ENCODE data around the gene GJA3. TPM values are rescaled to one million over a fixed set of nuclear protein-coding genes. Genes with fewer than 3 reads are reported as not detected.
A peak's percentile ranks its signal among the peaks of the same experiment; 100 is the strongest.

GJA3 gene
- total and polyA plus RNA-seq, 9 of the 15 experiments (the other 6 are each of a cell fraction or from before 2014, with no cell fraction given): 0.03 to 0.13 (median 0.04) TPM; not detected in 4

DNA sequence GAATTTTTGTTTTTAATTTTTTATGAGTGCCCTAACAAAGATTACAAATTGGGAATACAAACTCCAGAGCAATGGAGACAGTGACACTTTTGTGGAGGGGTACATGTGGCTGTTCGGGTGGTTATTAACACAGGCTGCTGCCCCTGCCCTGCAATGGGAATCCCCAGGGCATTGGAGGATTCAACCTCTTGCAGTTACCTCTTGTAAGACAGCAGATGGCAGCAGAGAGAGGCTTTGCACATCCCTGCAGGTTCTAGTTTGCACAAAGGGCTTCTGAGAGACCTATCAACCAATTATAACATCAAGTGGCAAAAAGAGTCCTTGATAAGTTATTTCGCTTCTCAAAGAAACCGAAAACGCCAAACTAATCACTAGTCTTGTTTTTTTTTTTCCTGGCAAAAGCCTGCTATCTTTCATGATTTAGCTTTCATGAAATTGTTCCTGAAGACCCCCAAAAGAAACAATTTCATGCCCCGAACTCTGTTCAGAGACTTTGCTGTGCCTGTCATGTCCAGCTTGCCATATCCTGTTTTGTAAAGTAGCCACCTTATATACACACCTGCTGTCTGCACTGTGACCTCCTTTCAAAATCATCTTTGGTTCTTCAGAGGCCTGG lies 21.5 kb upstream of the GJA3 start (continued):
- TF ChIP-seq, protein P1, sequence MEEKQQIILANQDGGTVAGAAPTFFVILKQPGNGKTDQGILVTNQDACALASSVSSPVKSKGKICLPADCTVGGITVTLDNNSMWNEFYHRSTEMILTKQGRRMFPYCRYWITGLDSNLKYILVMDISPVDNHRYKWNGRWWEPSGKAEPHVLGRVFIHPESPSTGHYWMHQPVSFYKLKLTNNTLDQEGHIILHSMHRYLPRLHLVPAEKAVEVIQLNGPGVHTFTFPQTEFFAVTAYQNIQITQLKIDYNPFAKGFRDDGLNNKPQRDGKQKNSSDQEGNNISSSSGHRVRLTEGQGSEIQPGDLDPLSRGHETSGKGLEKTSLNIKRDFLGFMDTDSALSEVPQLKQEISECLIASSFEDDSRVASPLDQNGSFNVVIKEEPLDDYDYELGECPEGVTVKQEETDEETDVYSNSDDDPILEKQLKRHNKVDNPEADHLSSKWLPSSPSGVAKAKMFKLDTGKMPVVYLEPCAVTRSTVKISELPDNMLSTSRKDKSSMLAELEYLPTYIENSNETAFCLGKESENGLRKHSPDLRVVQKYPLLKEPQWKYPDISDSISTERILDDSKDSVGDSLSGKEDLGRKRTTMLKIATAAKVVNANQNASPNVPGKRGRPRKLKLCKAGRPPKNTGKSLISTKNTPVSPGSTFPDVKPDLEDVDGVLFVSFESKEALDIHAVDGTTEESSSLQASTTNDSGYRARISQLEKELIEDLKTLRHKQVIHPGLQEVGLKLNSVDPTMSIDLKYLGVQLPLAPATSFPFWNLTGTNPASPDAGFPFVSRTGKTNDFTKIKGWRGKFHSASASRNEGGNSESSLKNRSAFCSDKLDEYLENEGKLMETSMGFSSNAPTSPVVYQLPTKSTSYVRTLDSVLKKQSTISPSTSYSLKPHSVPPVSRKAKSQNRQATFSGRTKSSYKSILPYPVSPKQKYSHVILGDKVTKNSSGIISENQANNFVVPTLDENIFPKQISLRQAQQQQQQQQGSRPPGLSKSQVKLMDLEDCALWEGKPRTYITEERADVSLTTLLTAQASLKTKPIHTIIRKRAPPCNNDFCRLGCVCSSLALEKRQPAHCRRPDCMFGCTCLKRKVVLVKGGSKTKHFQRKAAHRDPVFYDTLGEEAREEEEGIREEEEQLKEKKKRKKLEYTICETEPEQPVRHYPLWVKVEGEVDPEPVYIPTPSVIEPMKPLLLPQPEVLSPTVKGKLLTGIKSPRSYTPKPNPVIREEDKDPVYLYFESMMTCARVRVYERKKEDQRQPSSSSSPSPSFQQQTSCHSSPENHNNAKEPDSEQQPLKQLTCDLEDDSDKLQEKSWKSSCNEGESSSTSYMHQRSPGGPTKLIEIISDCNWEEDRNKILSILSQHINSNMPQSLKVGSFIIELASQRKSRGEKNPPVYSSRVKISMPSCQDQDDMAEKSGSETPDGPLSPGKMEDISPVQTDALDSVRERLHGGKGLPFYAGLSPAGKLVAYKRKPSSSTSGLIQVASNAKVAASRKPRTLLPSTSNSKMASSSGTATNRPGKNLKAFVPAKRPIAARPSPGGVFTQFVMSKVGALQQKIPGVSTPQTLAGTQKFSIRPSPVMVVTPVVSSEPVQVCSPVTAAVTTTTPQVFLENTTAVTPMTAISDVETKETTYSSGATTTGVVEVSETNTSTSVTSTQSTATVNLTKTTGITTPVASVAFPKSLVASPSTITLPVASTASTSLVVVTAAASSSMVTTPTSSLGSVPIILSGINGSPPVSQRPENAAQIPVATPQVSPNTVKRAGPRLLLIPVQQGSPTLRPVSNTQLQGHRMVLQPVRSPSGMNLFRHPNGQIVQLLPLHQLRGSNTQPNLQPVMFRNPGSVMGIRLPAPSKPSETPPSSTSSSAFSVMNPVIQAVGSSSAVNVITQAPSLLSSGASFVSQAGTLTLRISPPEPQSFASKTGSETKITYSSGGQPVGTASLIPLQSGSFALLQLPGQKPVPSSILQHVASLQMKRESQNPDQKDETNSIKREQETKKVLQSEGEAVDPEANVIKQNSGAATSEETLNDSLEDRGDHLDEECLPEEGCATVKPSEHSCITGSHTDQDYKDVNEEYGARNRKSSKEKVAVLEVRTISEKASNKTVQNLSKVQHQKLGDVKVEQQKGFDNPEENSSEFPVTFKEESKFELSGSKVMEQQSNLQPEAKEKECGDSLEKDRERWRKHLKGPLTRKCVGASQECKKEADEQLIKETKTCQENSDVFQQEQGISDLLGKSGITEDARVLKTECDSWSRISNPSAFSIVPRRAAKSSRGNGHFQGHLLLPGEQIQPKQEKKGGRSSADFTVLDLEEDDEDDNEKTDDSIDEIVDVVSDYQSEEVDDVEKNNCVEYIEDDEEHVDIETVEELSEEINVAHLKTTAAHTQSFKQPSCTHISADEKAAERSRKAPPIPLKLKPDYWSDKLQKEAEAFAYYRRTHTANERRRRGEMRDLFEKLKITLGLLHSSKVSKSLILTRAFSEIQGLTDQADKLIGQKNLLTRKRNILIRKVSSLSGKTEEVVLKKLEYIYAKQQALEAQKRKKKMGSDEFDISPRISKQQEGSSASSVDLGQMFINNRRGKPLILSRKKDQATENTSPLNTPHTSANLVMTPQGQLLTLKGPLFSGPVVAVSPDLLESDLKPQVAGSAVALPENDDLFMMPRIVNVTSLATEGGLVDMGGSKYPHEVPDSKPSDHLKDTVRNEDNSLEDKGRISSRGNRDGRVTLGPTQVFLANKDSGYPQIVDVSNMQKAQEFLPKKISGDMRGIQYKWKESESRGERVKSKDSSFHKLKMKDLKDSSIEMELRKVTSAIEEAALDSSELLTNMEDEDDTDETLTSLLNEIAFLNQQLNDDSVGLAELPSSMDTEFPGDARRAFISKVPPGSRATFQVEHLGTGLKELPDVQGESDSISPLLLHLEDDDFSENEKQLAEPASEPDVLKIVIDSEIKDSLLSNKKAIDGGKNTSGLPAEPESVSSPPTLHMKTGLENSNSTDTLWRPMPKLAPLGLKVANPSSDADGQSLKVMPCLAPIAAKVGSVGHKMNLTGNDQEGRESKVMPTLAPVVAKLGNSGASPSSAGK (IDR thresholded peaks at IDR 0.05): no peak
- TF ChIP-seq, protein P2, sequence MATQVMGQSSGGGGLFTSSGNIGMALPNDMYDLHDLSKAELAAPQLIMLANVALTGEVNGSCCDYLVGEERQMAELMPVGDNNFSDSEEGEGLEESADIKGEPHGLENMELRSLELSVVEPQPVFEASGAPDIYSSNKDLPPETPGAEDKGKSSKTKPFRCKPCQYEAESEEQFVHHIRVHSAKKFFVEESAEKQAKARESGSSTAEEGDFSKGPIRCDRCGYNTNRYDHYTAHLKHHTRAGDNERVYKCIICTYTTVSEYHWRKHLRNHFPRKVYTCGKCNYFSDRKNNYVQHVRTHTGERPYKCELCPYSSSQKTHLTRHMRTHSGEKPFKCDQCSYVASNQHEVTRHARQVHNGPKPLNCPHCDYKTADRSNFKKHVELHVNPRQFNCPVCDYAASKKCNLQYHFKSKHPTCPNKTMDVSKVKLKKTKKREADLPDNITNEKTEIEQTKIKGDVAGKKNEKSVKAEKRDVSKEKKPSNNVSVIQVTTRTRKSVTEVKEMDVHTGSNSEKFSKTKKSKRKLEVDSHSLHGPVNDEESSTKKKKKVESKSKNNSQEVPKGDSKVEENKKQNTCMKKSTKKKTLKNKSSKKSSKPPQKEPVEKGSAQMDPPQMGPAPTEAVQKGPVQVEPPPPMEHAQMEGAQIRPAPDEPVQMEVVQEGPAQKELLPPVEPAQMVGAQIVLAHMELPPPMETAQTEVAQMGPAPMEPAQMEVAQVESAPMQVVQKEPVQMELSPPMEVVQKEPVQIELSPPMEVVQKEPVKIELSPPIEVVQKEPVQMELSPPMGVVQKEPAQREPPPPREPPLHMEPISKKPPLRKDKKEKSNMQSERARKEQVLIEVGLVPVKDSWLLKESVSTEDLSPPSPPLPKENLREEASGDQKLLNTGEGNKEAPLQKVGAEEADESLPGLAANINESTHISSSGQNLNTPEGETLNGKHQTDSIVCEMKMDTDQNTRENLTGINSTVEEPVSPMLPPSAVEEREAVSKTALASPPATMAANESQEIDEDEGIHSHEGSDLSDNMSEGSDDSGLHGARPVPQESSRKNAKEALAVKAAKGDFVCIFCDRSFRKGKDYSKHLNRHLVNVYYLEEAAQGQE (IDR thresholded peaks at IDR 0.05; ENCODE audit: borderline replicate concordance): peak; percentile 8; the same call in 1 of the 2 replicates
- TF ChIP-seq, protein P2 (CRISPR knock-in tag; IDR thresholded peaks at IDR 0.05; ENCODE audit: low read depth): no peak
- peak; percentile 39 to 65 for TF ChIP-seq RAD21 (CRISPR knock-in tag; conservative IDR thresholded peaks at IDR 0.05 in 1 of 2, IDR thresholded peaks at IDR 0.05 in 1 of 2)
- no peak for TF ChIP-seq NFRKB (IDR thresholded peaks at IDR 0.05; ENCODE audit: low read depth)
